Keratinocyte (primary cell): Measurements from ENCODE around the gene SND1.

Experiments used
- EZH2 ChIP-seq: IDR thresholded peaks from one replicate; pipeline ENCODE4 v1.6.1; 2012; ENCODE audit warnings: inconsistent platforms, mild to moderate bottlenecking, low read length, moderate library complexity
- TF ChIP-seq, protein P1 (sequence below), 3 experiments: IDR thresholded peaks in 1 of 3; conservative IDR thresholded peaks in 1 of 3; optimal IDR thresholded peaks in 1 of 3; 2 replicates in 2 of 3; 3 replicates in 1 of 3; pipeline versions ENCODE3 to v1.5.1; 2011; ENCODE audit warnings: low read length in 3 of 3, mild to moderate bottlenecking in 3 of 3, moderate library complexity in 2 of 3, control low read depth in 1 of 3, inconsistent platforms in 1 of 3; ENCODE audit not compliant: insufficient read depth in 2 of 3; ENCODE audit errors: extremely low read depth in 1 of 3

DNA sequence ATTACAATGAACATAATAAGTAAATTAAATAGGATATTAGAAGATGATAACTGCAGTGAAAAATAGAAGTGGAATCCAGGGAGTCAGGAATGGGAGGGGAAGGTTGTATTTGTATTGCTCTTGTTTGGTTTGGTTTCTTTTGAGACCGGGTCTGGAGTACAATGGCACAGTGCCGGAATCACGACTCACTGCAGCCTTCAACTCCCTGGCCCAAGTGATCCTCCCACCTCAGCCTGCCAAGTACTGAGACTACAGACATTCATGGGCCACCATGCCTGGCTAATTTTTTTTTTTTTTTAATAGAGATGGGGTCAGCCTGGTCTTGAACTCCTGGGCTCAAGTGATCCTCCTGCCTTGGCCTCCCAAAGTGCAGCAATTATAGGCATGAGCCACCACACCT, 439.1 kb downstream of the SND1 start:
- TF ChIP-seq, protein P1, sequence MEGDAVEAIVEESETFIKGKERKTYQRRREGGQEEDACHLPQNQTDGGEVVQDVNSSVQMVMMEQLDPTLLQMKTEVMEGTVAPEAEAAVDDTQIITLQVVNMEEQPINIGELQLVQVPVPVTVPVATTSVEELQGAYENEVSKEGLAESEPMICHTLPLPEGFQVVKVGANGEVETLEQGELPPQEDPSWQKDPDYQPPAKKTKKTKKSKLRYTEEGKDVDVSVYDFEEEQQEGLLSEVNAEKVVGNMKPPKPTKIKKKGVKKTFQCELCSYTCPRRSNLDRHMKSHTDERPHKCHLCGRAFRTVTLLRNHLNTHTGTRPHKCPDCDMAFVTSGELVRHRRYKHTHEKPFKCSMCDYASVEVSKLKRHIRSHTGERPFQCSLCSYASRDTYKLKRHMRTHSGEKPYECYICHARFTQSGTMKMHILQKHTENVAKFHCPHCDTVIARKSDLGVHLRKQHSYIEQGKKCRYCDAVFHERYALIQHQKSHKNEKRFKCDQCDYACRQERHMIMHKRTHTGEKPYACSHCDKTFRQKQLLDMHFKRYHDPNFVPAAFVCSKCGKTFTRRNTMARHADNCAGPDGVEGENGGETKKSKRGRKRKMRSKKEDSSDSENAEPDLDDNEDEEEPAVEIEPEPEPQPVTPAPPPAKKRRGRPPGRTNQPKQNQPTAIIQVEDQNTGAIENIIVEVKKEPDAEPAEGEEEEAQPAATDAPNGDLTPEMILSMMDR (optimal IDR thresholded peaks at IDR 0.05 in 1 of 3, IDR thresholded peaks at IDR 0.05 in 1 of 3, conservative IDR thresholded peaks at IDR 0.05 in 1 of 3; ENCODE audit: extremely low read depth in 1 of 3, insufficient read depth in 2 of 3, low read length in 3 of 3) = no peak
- no peak for TF ChIP-seq EZH2
